Breast epithelium (tissue), 4 donors: ENCODE measurements around the gene GALNT8. TPM values are rescaled to one million over a fixed set of nuclear protein-coding genes. Genes with fewer than 3 reads are reported as not detected.
A peak's percentile ranks its signal among the peaks of the same experiment; 100 is the strongest.

ENCODE experiments used
- DNase-seq, 2 donors: peaks; one replicate each; pipeline ENCODE4 v3.0.0-alpha.2; 2019; ENCODE audit warnings: low spot score in 2 of 2
- H3K27ac ChIP-seq, 2 donors: fragments of 200-600 bp; sonication (generic) in 1 of 2; one replicate each; pipeline ENCODE4 v1.5.1; 2016 to 2019; ENCODE audit warnings: mild to moderate bottlenecking in 1 of 2
- H3K27me3 ChIP-seq, 2 donors: fragments of 200-600 bp; sonication (generic) in 1 of 2; one replicate each; pipeline versions ENCODE4 v1.5.1 to v1.6.0; 2017 to 2019; ENCODE audit warnings: control low read depth in 1 of 2, mild to moderate bottlenecking in 1 of 2
- H3K36me3 ChIP-seq: fragments of 200-600 bp; one replicate; pipeline ENCODE4 v1.5.1; 2019
- H3K4me1 ChIP-seq, 2 donors: fragments of 200-600 bp; sonication (generic); one replicate each; pipeline ENCODE4 v1.5.1; 2016 to 2019; ENCODE audit warnings: control low read depth in 1 of 2
- H3K4me3 ChIP-seq, 3 donors: fragments of 200-600 bp; sonication (generic); 1 replicate in 2 of 3; 2 replicates in 1 of 3; pipeline ENCODE4 v1.5.1; 2016 to 2019; ENCODE audit warnings: mild to moderate bottlenecking in 3 of 3, moderate library complexity in 2 of 3
- H3K9me3 ChIP-seq, 2 donors: fragments of 200-600 bp; sonication (generic) in 1 of 2; one replicate each; pipeline ENCODE4 v1.5.1; 2016 to 2019; ENCODE audit warnings: control low read depth in 1 of 2
- CTCF ChIP-seq, 3 donors: fragments of 450-650 bp; IDR thresholded peaks; one replicate each; pipeline ENCODE4 v1.5.1; 2016 to 2017; ENCODE audit warnings: antibody characterized with exemption in 3 of 3, mild to moderate bottlenecking in 3 of 3, moderate library complexity in 3 of 3
- POLR2A ChIP-seq: fragments of 450-650 bp; IDR thresholded peaks from one replicate; pipeline ENCODE4 v1.6.1; 2016; ENCODE audit warnings: antibody characterized with exemption, mild to moderate bottlenecking, moderate library complexity
- POLR2AphosphoS5 ChIP-seq, 3 donors: sonication (generic); formaldehyde crosslinking; IDR thresholded peaks; one replicate each; pipeline ENCODE4 v1.6.1; 2017; ENCODE audit warnings: antibody characterized with exemption in 3 of 3
- intact Hi-C: fragments of 100-400 bp; cut with DNase I; formaldehyde crosslinking; loops from one replicate; pipeline ENCODE4 v1.15.1; 2023; ENCODE audit warnings: low total_unique reads
- total RNA-seq, 3 donors: library from RNA; depleted of rRNA; stranded (reverse); fragments of >200 nt; gene quantifications; one replicate each; pipeline ENCODE4 v1.1.0, GENCODE V29; 2016

GALNT8 gene
- total RNA-seq, 3 donors from 2014 or later, result 1.3 to 2.7 (median 1.6) TPM

GRCh38 chr12:4690760-4691159 is 29.4 kb upstream of the GALNT8 start:
- H3K27ac ChIP-seq, result no peak overlapping the region

GRCh38 chr12:4700621-4701026 is 19.6 kb upstream of the GALNT8 start:
- peak in 1 of 2 donors; percentile 39 for DNase-seq
- peak overlapping the region; percentile 52 to 73 for H3K27ac ChIP-seq
- no peaks in the 10 kb centered on the region for H3K4me1 ChIP-seq
- no peaks in the 10 kb centered on the region for H3K27me3 ChIP-seq
- H3K4me3 ChIP-seq, result peak overlapping the region in 1 of 3 donors; percentile 20
- TF ChIP-seq POLR2AphosphoS5 (IDR thresholded peaks at IDR 0.05), result peak; percentile 34 to 56 (median 56)
- TF ChIP-seq POLR2A, result no peak
- H3K9me3 ChIP-seq, result no peaks in the 10 kb centered on the region
- intact Hi-C loops, result no loop called here
- no peaks in the 10 kb centered on the region for H3K36me3 ChIP-seq

More at GRCh38 chr12:4690760-4691159, 29.4 kb upstream of the GALNT8 start:
- Histone ChIP-seq H3K4me3 (no peak overlapping the region), H3K27me3 (no peaks in the 10 kb centered on the region), H3K4me1 (no peaks in the 10 kb centered on the region), H3K9me3 (no peaks in the 10 kb centered on the region), H3K36me3 (no peaks in the 10 kb centered on the region)
- TF ChIP-seq POLR2AphosphoS5 (IDR thresholded peaks at IDR 0.05), result no peak
- TF ChIP-seq POLR2A, result no peak
- TF ChIP-seq CTCF (IDR thresholded peaks at IDR 0.05), result no peak
- DNase-seq, result no peak
- intact Hi-C loops, result no loop called here

GRCh38 chr12:4701395-4702190 is 18.6 kb upstream of the GALNT8 start:
- Histone ChIP-seq H3K9me3 (no peaks in the 10 kb centered on the region), H3K36me3 (no peaks in the 10 kb centered on the region), H3K4me3 (no peak overlapping the region), H3K27ac (peak overlapping the region; percentile 52 to 73), H3K4me1 (no peaks in the 10 kb centered on the region), H3K27me3 (no peaks in the 10 kb centered on the region)
- DNase-seq, result no peak
- no peak for TF ChIP-seq POLR2A
- no peak for TF ChIP-seq POLR2AphosphoS5 (IDR thresholded peaks at IDR 0.05)
- no peak for TF ChIP-seq CTCF (IDR thresholded peaks at IDR 0.05)
- intact Hi-C loops, result no loop called here

GRCh38 chr12:4703676-4704075 is 16.5 kb upstream of the GALNT8 start:
- no peaks in the 10 kb centered on the region for H3K4me1 ChIP-seq
- no peak overlapping the region for H3K27ac ChIP-seq
- no peaks in the 10 kb centered on the region for H3K36me3 ChIP-seq
- no peaks in the 10 kb centered on the region for H3K9me3 ChIP-seq
- no peaks in the 10 kb centered on the region for H3K27me3 ChIP-seq
- H3K4me3 ChIP-seq, result no peak overlapping the region
- DNase-seq, result no peak
- intact Hi-C loops, result no loop called here
- no peak for TF ChIP-seq POLR2A
- TF ChIP-seq CTCF (IDR thresholded peaks at IDR 0.05), result no peak
- TF ChIP-seq POLR2AphosphoS5 (IDR thresholded peaks at IDR 0.05), result no peak

- H3K4me3 ChIP-seq, result no peak overlapping the region
- H3K36me3 ChIP-seq, result no peaks in the 10 kb centered on the region
- H3K4me1 ChIP-seq, result no peaks in the 10 kb centered on the region
- H3K27ac ChIP-seq, result no peak overlapping the region
- no peak for TF ChIP-seq POLR2AphosphoS5 (IDR thresholded peaks at IDR 0.05)
- no peak for TF ChIP-seq POLR2A
- no peak for TF ChIP-seq CTCF (IDR thresholded peaks at IDR 0.05)
- intact Hi-C loops, result no loop called here
- no peak for DNase-seq
- no peaks in the 10 kb centered on the region for H3K27me3 ChIP-seq
- H3K9me3 ChIP-seq, result no peaks in the 10 kb centered on the region
Measured at GRCh38 chr12:4705824-4706223, 14.4 kb upstream of the GALNT8 start.
